ENCODE data around the gene ECT2. TPM values are rescaled to one million over a fixed set of nuclear protein-coding genes. Genes with fewer than 3 reads are reported as not detected.

ECT2 gene
- total RNA-seq, 3 donors from 2014 or later (not counting 1 experiment from before 2014, with no cell fraction given) = 2.9 to 7.0 (median 4.8) TPM

- no peaks in the 10 kb centered on the region for H3K27me3 Mint-ChIP-seq (ENCODE audit: low read depth in 2 of 2)
- Histone ChIP-seq H3K9me3 (ENCODE audit: control insufficient read depth, insufficient read depth, low read length) (no peaks in the 10 kb centered on the region), H3K27ac (ENCODE audit: low read length) (peak overlapping the region; percentile 60), H3K4me3 (ENCODE audit: low read length) (peak overlapping the region; percentile 87), H3K4me1 (ENCODE audit: control insufficient read depth, insufficient read depth, low read length) (peaks cover 10% of the 10 kb centered on the region), H3K36me3 (ENCODE audit: control insufficient read depth, insufficient read depth, low read length) (no peaks in the 10 kb centered on the region), H3K27me3 (ENCODE audit: control insufficient read depth, insufficient read depth, low read length) (no peaks in the 10 kb centered on the region)
- no peak for TF ChIP-seq CTCF (IDR thresholded peaks at IDR 0.05)
- peak in 1 of 3 donors; percentile 3 for ATAC-seq
- peak; percentile 17 to 21 for DNase-seq
- no peaks in the 10 kb centered on the region for H3K36me3 Mint-ChIP-seq
- 7% methylated on average over 17 of the region's 17 CpGs for WGBS (ENCODE audit: insufficient coverage)
- intact Hi-C loops (cut with micrococcal nuclease) = loop anchor here (2.0 kb wide), 1 partner anchor 41 kb away; the partner anchor contains the start of gene ECT2
- no peaks in the 10 kb centered on the region for H3K9me3 Mint-ChIP-seq
- peaks cover 28 to 33% of the 10 kb centered on the region in 2 donors for H3K4me1 Mint-ChIP-seq
- peak overlapping the region; percentile 96 for H3K4me3 Mint-ChIP-seq
- peak overlapping the region; percentile 66 to 89 for H3K27ac Mint-ChIP-seq
Observed at GRCh38 chr3:172709774-172710663, 40.5 kb upstream of the ECT2 start.

- Histone ChIP-seq H3K4me1 (ENCODE audit: control insufficient read depth, insufficient read depth, low read length) (peaks cover 10% of the 10 kb centered on the region), H3K27ac (ENCODE audit: low read length) (peak within 1 kb of the TSS; percentile 60), H3K9me3 (ENCODE audit: control insufficient read depth, insufficient read depth, low read length) (no peaks in the 10 kb centered on the region), H3K36me3 (ENCODE audit: control insufficient read depth, insufficient read depth, low read length) (no peaks in the 10 kb centered on the region), H3K4me3 (ENCODE audit: low read length) (peak within 1 kb of the TSS; percentile 87), H3K27me3 (ENCODE audit: control insufficient read depth, insufficient read depth, low read length) (no peaks in the 10 kb centered on the region)
- peak within 1 kb of the TSS; percentile 66 to 89 for H3K27ac Mint-ChIP-seq
- no peaks in the 10 kb centered on the region for H3K27me3 Mint-ChIP-seq (ENCODE audit: low read depth in 2 of 2)
- peak; percentile 61 for TF ChIP-seq CTCF (IDR thresholded peaks at IDR 0.05)
- no peaks in the 10 kb centered on the region for H3K36me3 Mint-ChIP-seq
- no peaks in the 10 kb centered on the region for H3K9me3 Mint-ChIP-seq
- intact Hi-C loops (cut with micrococcal nuclease) = loop anchor here (2.0 kb wide), 1 partner anchor 40 kb away; the partner anchor contains the start of gene ECT2
- H3K4me3 Mint-ChIP-seq = peak within 1 kb of the TSS; percentile 96
- WGBS (ENCODE audit: insufficient coverage) = under 1% methylated on average over 41 of the region's 41 CpGs
- ATAC-seq (peak; percentile 97 to 98 (median 97)), DNase-seq (peak; percentile 59 to 84)
- H3K4me1 Mint-ChIP-seq = peaks cover 28 to 30% of the 10 kb centered on the region in 2 donors
Observed at GRCh38 chr3:172710664-172711453, 39.7 kb upstream of the ECT2 start, which contains the start of gene NCEH1. TSS of gene NCEH1 (minus strand) at chr3:172711067. CDS start at chr3:172710984, 83 bp downstream.

GRCh38 chr3:172711454-172711795 is 39.1 kb upstream of the ECT2 start:
- 37% methylated on average over 2 of the region's 2 CpGs for WGBS (ENCODE audit: insufficient coverage)
- H3K27me3 ChIP-seq (ENCODE audit: control insufficient read depth, insufficient read depth, low read length) = no peaks in the 10 kb centered on the region
- Mint-ChIP-seq H3K4me1 (peaks cover 28 to 30% of the 10 kb centered on the region in 2 donors), H3K4me3 (peak overlapping the region; percentile 96), H3K36me3 (no peaks in the 10 kb centered on the region), H3K9me3 (no peaks in the 10 kb centered on the region), H3K27me3 (ENCODE audit: low read depth in 2 of 2) (no peaks in the 10 kb centered on the region), H3K27ac (peak overlapping the region; percentile 66 to 89)
- intact Hi-C loops (cut with micrococcal nuclease) = loop anchor here (2.0 kb wide), 1 partner anchor 39 kb away; the partner anchor contains the start of gene ECT2
- no peaks in the 10 kb centered on the region for H3K36me3 ChIP-seq (ENCODE audit: control insufficient read depth, insufficient read depth, low read length)
- DNase-seq (no peak), ATAC-seq (peak in 1 of 3 donors; percentile 5)
- no peaks in the 10 kb centered on the region for H3K9me3 ChIP-seq (ENCODE audit: control insufficient read depth, insufficient read depth, low read length)
- peak overlapping the region; percentile 87 for H3K4me3 ChIP-seq (ENCODE audit: low read length)
- TF ChIP-seq CTCF (IDR thresholded peaks at IDR 0.05) = no peak
- H3K4me1 ChIP-seq (ENCODE audit: control insufficient read depth, insufficient read depth, low read length) = peaks cover 10% of the 10 kb centered on the region
- H3K27ac ChIP-seq (ENCODE audit: low read length) = peak overlapping the region; percentile 60
